RWPE2 (cell line): ENCODE measurements around the gene NFE2.

Experiments used
- ATAC-seq: fragments of 200-7000 bp; cut with Tn5 transposase; 3 replicates; pipeline ENCODE4 v1.9.1; 2021; ENCODE audit warnings: low read depth
- DNase-seq: peaks from one replicate; pipeline ENCODE4 v3.0.0-alpha.2; 2020; ENCODE audit warnings: low spot score
- H3K27ac ChIP-seq: fragments of 450-650 bp; 2 replicates; pipeline ENCODE4 v1.5.1; 2017; ENCODE audit warnings: mild to moderate bottlenecking; ENCODE audit not compliant: poor library complexity, severe bottlenecking
- H3K27me3 ChIP-seq: fragments of 250-450 bp; sonication (Bioruptor Pico); 2 replicates; pipeline ENCODE4 v1.5.1; 2021; ENCODE audit warnings: mild to moderate bottlenecking, moderate library complexity; ENCODE audit not compliant: insufficient read depth, poor library complexity, severe bottlenecking
- H3K36me3 ChIP-seq: fragments of 250-450 bp; sonication (Bioruptor Pico); 2 replicates; pipeline ENCODE4 v1.5.1; 2020; ENCODE audit warnings: low read depth, mild to moderate bottlenecking, moderate library complexity
- H3K4me1 ChIP-seq: fragments of 250-450 bp; sonication (Bioruptor Pico); 2 replicates; pipeline ENCODE4 v1.5.1; 2021; ENCODE audit warnings: mild to moderate bottlenecking, moderate library complexity; ENCODE audit not compliant: insufficient read depth, poor library complexity, severe bottlenecking
- H3K4me3 ChIP-seq: fragments of 250-450 bp; sonication (Bioruptor Pico); 2 replicates; pipeline ENCODE4 v1.5.1; 2021; ENCODE audit warnings: mild to moderate bottlenecking, moderate library complexity; ENCODE audit not compliant: severe bottlenecking
- H3K9me3 ChIP-seq: fragments of 250-450 bp; sonication (Bioruptor Pico); 2 replicates; pipeline ENCODE4 v1.5.1; 2021; ENCODE audit warnings: mild to moderate bottlenecking, moderate library complexity; ENCODE audit not compliant: severe bottlenecking
- TF ChIP-seq, protein P1 (sequence below): fragments of 450-650 bp; IDR thresholded peaks from one replicate; pipeline ENCODE4 v1.5.1; 2017; ENCODE audit warnings: mild to moderate bottlenecking, moderate library complexity; ENCODE audit not compliant: poor library complexity, severe bottlenecking

The NFE2 gene

DNA sequence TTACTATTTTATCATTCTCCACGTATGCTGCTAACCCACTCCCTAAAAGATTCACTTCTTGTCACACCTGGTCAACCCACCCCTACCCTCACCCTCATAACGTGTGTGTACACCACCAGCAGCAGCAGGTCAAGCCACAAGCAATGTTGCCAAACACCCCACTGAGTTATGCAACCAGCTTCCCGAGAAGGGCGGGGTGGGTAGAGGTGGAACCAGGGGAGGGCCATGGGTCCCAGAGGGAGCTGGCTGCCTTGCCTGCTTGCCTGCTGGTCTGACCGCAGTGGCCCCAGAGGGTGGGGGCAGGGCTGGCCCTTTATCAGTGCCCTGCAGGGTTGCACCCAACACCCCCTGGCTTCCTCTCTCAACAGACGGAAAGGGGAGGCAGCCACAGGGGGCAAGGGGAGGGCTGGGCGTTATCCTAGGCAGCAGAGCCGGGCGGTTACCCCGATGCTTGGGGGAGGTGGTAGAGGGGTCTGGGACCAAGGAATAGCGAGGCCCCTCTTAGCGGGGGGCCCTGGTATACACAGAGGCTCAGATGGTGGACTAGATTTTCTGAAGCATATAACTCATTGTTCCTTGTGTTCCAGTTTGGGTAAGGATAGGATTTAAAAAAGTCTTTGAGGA is 3.5 kb upstream of the NFE2 start:
- DNase-seq (peak; percentile 78), ATAC-seq (peak; percentile 60)
- H3K4me3 ChIP-seq, result no peak overlapping the region
- no peaks in the 10 kb centered on the region for H3K9me3 ChIP-seq
- no peaks in the 10 kb centered on the region for H3K27me3 ChIP-seq
- TF ChIP-seq, protein P1, sequence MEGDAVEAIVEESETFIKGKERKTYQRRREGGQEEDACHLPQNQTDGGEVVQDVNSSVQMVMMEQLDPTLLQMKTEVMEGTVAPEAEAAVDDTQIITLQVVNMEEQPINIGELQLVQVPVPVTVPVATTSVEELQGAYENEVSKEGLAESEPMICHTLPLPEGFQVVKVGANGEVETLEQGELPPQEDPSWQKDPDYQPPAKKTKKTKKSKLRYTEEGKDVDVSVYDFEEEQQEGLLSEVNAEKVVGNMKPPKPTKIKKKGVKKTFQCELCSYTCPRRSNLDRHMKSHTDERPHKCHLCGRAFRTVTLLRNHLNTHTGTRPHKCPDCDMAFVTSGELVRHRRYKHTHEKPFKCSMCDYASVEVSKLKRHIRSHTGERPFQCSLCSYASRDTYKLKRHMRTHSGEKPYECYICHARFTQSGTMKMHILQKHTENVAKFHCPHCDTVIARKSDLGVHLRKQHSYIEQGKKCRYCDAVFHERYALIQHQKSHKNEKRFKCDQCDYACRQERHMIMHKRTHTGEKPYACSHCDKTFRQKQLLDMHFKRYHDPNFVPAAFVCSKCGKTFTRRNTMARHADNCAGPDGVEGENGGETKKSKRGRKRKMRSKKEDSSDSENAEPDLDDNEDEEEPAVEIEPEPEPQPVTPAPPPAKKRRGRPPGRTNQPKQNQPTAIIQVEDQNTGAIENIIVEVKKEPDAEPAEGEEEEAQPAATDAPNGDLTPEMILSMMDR, result no peak
- H3K36me3 ChIP-seq, result no peaks in the 10 kb centered on the region
- H3K27ac ChIP-seq, result no peak overlapping the region
- peaks cover 24% of the 10 kb centered on the region for H3K4me1 ChIP-seq

DNA sequence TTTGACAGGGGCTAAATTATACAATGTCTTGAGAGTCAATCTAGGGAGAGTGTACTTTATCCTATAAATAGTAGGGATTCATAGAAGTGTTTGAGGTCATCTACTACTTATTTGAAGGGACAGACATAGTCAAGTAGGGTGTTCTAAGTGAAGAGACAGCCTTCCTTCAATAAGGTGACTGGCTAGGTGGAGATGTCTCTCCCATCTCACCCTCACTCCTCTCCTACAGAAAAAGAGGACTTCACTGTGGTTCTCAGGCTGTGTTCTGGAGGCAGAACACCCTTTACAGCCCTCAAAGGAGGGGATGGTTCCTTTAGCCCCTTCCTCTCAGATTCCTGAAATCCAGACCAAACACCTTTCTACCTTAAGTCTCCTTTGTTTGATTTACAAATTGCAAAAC is 2.8 kb upstream of the NFE2 start:
- H3K4me3 ChIP-seq, result no peak overlapping the region
- no peak for DNase-seq
- H3K27me3 ChIP-seq, result no peaks in the 10 kb centered on the region
- TF ChIP-seq, protein P1, result no peak
- H3K9me3 ChIP-seq, result no peaks in the 10 kb centered on the region
- peaks cover 24% of the 10 kb centered on the region for H3K4me1 ChIP-seq
- no peak for ATAC-seq
- H3K27ac ChIP-seq, result no peak overlapping the region
- H3K36me3 ChIP-seq, result no peaks in the 10 kb centered on the region

GRCh38 chr12:54301428-54302048 is 723 bp upstream of the NFE2 start:
- H3K27me3 ChIP-seq, result no peaks in the 10 kb centered on the region
- H3K4me3 ChIP-seq, result no peak overlapping the region

GRCh38 chr12:54300225-54300731 is 537 bp downstream of the NFE2 start:
- no peak overlapping the region for H3K4me3 ChIP-seq
- TF ChIP-seq, protein P1, result no peak
- H3K9me3 ChIP-seq, result no peaks in the 10 kb centered on the region
- no peak overlapping the region for H3K27ac ChIP-seq
- H3K4me1 ChIP-seq, result peaks cover 26% of the 10 kb centered on the region
- ATAC-seq, result no peak; the same call in 2 of the 3 replicates
- no peaks in the 10 kb centered on the region for H3K36me3 ChIP-seq
- DNase-seq, result no peak
- H3K27me3 ChIP-seq, result no peaks in the 10 kb centered on the region

More at GRCh38 chr12:54301428-54302048, 723 bp upstream of the NFE2 start:
- Histone ChIP-seq H3K4me1 (peaks cover 26% of the 10 kb centered on the region), H3K36me3 (no peaks in the 10 kb centered on the region), H3K27ac (no peak overlapping the region), H3K9me3 (no peaks in the 10 kb centered on the region)
- TF ChIP-seq, protein P1, result no peak
- ATAC-seq (no peak), DNase-seq (no peak)
